DND-41 (cell line): ENCODE measurements around the gene FCER1G.

Source experiments
- EZH2 ChIP-seq: IDR thresholded peaks from 3 replicates; pipeline ENCODE4 v1.6.1; 2012; ENCODE audit warnings: borderline replicate concordance, low read depth, mild to moderate bottlenecking, moderate library complexity, low read length, inconsistent platforms; ENCODE audit not compliant: severe bottlenecking
- TF ChIP-seq, protein P1 (sequence below): IDR thresholded peaks from 2 replicates; pipeline ENCODE4 v1.5.1; 2012; ENCODE audit warnings: borderline replicate concordance, low read length, moderate library complexity, mild to moderate bottlenecking; ENCODE audit not compliant: poor library complexity, severe bottlenecking; ENCODE audit errors: extremely low read depth

DNA sequence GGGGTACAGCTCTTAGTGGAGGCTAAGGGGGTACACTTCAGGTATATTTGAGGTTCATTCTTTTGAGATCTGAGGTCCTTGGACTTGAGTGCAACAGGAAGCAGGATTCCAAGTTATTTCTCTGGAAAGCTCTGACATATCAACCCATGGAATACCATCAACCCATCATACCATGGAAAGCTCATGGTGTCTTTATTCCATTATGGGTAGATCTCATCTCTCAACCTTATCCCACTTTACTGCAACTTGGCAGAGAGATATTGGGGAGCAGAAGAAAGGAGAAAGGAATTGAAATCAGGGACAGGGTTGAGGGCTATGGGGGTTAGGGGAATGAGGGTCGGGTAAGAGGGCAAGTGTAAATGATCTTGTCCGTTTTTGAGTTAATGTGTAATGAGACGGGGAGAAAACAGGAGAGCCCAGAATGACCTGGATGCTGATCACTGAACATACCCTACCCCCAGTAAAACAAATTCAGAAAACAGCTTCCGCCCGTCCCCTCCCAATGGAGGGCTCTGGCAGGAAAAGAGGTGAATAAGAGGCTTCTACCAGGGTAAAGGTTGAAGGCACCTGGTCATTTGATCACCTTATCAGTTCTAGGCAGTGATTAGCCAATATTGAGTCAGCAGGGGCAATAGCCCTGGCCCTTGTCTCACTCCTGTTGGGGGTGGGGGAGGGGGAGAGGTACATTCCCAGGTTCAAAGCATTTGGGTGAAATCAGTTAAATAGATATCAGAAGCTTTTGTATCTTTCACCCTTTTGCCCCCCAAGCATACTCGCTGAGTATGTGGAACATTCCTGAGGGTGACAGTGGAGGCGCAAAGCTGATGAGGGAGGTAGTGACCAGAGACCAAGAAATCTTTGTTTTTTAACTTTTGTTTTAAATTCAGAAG lies 9.0 kb downstream of the FCER1G start:
- no peak for TF ChIP-seq EZH2
- TF ChIP-seq, protein P1, sequence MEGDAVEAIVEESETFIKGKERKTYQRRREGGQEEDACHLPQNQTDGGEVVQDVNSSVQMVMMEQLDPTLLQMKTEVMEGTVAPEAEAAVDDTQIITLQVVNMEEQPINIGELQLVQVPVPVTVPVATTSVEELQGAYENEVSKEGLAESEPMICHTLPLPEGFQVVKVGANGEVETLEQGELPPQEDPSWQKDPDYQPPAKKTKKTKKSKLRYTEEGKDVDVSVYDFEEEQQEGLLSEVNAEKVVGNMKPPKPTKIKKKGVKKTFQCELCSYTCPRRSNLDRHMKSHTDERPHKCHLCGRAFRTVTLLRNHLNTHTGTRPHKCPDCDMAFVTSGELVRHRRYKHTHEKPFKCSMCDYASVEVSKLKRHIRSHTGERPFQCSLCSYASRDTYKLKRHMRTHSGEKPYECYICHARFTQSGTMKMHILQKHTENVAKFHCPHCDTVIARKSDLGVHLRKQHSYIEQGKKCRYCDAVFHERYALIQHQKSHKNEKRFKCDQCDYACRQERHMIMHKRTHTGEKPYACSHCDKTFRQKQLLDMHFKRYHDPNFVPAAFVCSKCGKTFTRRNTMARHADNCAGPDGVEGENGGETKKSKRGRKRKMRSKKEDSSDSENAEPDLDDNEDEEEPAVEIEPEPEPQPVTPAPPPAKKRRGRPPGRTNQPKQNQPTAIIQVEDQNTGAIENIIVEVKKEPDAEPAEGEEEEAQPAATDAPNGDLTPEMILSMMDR = no peak
